Adipocyte (in vitro differentiated cells): ENCODE data around the gene MPRIP.

Experiments used
- DNase-seq: peaks from one replicate; pipeline ENCODE4 v3.0.0-alpha.2; 2015; ENCODE audit warnings: low read depth
- H3K27me3 ChIP-seq: replicated peaks from 2 replicates; pipeline ENCODE4 v1.7.0; 2013; ENCODE audit warnings: mild to moderate bottlenecking, low read length, moderate library complexity; ENCODE audit not compliant: control insufficient read depth, insufficient read depth
- H3K36me3 ChIP-seq: 2 replicates; pipeline ENCODE4 v1.7.0; 2013; ENCODE audit warnings: low read length, mild to moderate bottlenecking, moderate library complexity; ENCODE audit not compliant: control insufficient read depth, insufficient read depth, severe bottlenecking
- H3K4me1 ChIP-seq: 2 replicates; pipeline ENCODE4 v1.7.0; 2013; ENCODE audit warnings: mild to moderate bottlenecking, low read length, moderate library complexity; ENCODE audit not compliant: control insufficient read depth, insufficient read depth
- H3K4me3 ChIP-seq: 2 replicates; pipeline ENCODE4 v1.7.0; 2013; ENCODE audit warnings: mild to moderate bottlenecking, low read length, moderate library complexity
- H3K9ac ChIP-seq: 2 replicates; pipeline ENCODE4 v1.7.0; 2013; ENCODE audit warnings: mild to moderate bottlenecking, low read length, moderate library complexity
- H3K9me3 ChIP-seq: 2 replicates; pipeline ENCODE4 v1.7.0; 2013; ENCODE audit warnings: mild to moderate bottlenecking, low read length, moderate library complexity; ENCODE audit not compliant: control insufficient read depth

MPRIP gene

DNA sequence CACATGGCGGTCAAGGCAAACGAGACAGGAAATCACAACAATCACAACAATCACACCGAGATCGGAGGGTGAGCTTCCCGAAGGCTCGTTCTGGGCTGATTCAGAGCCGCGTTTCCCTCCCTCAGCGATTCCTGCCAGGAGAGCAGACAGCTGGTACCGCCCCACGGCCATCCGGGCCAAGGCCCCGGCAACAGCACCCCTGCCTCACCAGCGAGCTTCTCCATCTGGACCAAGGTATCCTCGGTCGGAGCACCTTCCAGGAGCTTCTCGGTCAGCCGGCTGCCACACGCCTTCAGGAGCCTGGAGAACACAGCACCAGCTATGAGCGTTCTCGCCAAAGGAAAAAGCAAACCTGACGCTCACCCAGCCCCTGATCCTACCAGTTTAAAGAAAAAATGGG lies 179.1 kb downstream of the MPRIP start:
- Histone ChIP-seq H3K27me3 (no peaks in the 10 kb centered on the region), H3K4me3 (no peak overlapping the region), H3K9ac (no peak overlapping the region), H3K36me3 (peaks cover 95% of the 10 kb centered on the region), H3K9me3 (no peaks in the 10 kb centered on the region), H3K4me1 (no peaks in the 10 kb centered on the region)
- DNase-seq: no peak

DNA sequence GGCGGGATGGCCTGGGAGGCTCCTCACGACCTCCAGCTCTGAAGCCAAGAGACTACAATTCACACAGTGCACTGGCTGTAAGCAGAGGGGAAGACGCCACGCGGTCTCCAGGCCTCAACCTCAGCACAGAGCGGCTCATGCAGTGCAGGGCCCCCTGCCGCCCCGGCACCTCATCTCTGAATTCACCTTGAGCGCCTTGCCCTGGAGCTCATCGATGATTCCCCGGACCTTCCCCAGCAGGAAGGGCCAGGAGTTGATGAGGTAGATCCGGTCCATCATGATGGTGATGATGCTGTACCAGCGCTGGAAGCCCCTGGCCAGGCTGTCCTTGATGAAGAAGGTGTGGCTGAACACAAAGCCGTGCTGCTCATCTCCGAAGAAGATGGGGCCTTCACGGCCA lies 181.5 kb downstream of the MPRIP start:
- Histone ChIP-seq H3K9me3 (no peaks in the 10 kb centered on the region), H3K36me3 (peaks cover 95% of the 10 kb centered on the region), H3K4me3 (no peak overlapping the region), H3K4me1 (peaks cover 6% of the 10 kb centered on the region), H3K27me3 (no peaks in the 10 kb centered on the region), H3K9ac (no peak overlapping the region)
- DNase-seq: no peak

DNA sequence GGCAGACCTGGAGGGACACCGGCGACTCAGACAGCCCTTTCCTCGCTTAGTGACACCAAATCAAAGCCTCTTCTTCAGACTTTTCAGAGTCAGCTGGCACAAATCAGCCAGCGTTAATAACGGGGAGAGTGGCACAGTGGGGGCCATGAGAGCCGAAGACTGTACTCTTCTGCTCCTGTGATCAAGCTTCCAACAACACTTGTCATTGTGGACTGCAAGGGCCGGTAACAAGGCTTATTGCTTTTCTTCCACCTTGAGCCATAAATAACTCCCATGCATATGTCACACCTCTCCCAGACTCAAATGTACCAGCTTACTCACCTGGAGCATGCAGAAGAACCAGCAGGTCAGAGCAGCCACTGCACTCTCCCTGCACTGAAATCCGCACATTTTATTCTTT lies 181.9 kb downstream of the MPRIP start:
- Histone ChIP-seq H3K9me3 (no peaks in the 10 kb centered on the region), H3K27me3 (no peaks in the 10 kb centered on the region), H3K4me1 (peaks cover 10% of the 10 kb centered on the region), H3K9ac (no peak overlapping the region), H3K4me3 (no peak overlapping the region), H3K36me3 (peaks cover 95% of the 10 kb centered on the region)
- no peak for DNase-seq

DNA sequence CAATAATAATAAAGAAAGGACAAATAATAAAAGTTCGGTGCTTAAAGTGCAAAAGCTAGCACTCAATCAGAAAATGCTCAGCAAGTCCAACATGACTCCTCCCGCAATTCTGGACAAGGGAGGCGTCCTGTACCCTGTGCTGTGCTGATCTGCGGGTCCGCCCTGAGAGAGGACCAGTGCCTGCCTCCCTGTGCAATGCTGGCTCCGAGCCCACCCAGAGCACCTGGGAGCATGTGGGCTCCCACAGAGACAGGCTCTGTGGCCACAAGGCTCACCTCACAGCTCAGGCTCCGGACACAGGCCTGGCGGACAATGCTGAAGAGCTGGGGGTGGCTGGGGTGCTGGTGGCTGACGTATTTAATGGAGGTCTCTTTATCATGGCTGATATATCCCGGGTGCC lies 183.6 kb downstream of the MPRIP start:
- no peak for DNase-seq
- H3K4me1 ChIP-seq: peaks cover 11% of the 10 kb centered on the region
- H3K9me3 ChIP-seq: no peaks in the 10 kb centered on the region
- no peaks in the 10 kb centered on the region for H3K27me3 ChIP-seq
- H3K36me3 ChIP-seq: peaks cover 99% of the 10 kb centered on the region
- H3K9ac ChIP-seq: no peak overlapping the region
- H3K4me3 ChIP-seq: no peak overlapping the region

DNA sequence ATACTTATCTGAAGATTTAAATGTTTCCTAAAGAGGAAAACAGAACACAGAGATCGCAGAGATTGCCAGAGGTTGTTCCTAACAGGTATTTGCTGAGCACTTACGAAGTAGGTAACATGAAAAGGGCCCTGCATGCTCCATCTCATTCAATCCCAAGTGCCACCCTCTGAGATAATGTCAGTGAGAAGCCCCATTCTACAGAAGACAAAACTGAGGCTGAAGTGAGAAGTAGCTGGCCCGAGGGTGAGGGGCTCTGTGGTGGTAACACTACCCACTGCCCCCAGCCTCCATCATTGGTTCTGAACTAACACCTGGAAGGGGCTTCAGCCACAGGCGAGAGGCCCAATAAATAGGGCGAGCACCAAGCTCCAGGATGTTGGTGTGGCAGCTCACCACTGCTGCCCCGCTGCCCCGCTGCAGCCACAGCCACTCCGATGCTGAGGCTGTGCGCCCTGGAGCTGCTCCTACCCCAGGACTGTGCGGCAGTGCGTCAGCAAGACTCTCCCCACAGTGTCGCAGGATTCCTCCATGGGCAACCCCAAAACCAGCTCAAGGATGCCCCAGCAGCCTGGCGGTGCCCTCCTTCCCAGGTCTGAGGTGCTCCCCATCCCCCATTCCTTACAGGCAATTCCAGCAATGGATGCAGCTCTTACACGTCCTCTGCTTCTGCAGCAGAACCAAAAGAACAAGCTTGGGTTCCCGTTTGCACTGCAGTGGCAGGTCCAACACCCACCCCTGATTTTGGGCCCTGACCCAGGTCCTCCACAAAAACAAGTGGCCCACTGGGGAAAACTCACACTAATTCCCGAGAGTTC lies 184.4 kb downstream of the MPRIP start:
- Histone ChIP-seq H3K4me1 (peaks cover 11% of the 10 kb centered on the region), H3K36me3 (peaks cover 99% of the 10 kb centered on the region), H3K9me3 (no peaks in the 10 kb centered on the region), H3K9ac (no peak overlapping the region), H3K4me3 (no peak overlapping the region), H3K27me3 (no peaks in the 10 kb centered on the region)
- DNase-seq: no peak

DNA sequence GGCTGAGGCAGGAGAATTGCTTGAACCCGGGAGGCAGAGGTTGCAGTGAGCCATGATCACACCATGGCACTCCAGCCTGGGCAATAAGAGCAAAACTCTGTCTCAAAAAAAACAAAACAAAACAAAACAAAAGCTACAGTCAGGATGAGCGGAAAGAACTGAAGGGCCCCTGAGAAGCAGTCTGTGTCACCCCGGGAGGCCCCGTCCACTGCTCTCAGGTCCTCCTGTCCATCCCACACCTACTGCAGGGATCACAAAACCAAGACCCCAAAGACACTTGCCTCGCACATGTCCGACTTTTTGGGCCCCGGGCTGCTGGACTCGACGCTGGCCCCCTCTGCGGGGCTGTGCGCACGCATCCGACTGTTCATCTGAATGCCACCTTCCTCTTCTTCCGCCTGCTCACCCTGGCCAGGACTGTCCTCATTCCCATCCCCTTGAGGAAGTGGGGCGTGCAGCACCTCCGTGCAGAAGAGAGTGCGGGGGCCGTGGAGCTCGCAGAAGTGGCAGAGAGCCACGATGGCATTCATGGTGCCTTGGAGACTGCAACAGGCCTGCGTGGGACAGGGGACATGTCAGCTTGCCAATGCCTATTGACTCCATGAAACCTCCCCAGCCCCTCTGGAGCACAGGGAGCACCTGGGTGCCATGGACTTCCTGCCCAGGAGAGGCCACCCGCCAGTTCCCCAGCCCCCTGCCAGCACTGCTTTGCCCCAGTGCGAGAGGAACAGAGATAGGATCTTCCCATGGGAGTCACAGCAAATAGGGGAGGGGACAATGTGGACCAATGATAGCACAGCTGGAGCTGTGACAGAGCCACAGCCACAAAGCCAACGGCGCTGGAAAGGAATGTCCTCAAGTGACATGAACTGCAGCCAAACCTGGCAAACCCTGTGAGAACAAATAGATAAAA lies 185.6 kb downstream of the MPRIP start:
- Histone ChIP-seq H3K36me3 (peaks cover 100% of the 10 kb centered on the region), H3K4me1 (peaks cover 11% of the 10 kb centered on the region), H3K9me3 (no peaks in the 10 kb centered on the region), H3K27me3 (no peaks in the 10 kb centered on the region), H3K9ac (no peak overlapping the region), H3K4me3 (no peak overlapping the region)
- DNase-seq: no peak

DNA sequence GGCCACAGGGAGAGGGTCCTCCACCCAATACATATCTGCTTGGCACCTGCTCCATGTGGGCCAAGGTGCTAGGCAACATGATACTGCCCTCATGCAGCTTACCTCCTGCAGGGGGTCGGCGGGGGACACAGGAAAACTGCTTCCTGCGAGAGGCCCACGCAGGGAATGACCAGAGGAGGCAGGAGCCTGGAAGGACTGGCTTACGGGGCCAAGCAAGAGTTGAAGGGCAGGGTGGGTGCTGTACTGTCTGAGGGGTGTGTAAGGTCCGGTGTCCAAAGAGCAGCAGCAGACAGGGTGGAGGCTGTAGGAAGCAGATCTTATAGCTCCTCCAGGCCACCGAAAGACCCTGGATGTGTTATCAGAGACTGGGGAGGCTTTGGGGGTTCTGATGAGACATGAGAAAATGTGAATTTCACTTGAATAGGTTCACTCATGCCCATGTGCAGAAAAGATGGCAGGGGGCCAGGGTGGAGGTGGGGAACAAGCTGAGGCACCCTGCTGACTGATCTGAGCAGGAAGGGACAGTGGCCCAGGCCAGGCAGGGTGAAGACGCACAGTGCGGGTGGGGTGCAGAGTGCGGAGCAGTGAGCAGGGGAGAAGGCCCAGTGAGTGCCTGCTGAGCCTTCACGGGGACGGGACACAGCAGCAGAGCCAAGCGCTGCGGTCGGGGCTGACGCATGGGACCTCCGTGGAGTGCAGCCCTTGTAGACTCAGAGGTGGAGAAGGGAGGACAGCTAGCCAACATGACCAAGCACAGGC lies 186.4 kb downstream of the MPRIP start:
- Histone ChIP-seq H3K9me3 (no peaks in the 10 kb centered on the region), H3K9ac (no peak overlapping the region), H3K27me3 (no peaks in the 10 kb centered on the region), H3K4me3 (no peak overlapping the region), H3K4me1 (peaks cover 11% of the 10 kb centered on the region), H3K36me3 (peaks cover 92% of the 10 kb centered on the region)
- DNase-seq: no peak

DNA sequence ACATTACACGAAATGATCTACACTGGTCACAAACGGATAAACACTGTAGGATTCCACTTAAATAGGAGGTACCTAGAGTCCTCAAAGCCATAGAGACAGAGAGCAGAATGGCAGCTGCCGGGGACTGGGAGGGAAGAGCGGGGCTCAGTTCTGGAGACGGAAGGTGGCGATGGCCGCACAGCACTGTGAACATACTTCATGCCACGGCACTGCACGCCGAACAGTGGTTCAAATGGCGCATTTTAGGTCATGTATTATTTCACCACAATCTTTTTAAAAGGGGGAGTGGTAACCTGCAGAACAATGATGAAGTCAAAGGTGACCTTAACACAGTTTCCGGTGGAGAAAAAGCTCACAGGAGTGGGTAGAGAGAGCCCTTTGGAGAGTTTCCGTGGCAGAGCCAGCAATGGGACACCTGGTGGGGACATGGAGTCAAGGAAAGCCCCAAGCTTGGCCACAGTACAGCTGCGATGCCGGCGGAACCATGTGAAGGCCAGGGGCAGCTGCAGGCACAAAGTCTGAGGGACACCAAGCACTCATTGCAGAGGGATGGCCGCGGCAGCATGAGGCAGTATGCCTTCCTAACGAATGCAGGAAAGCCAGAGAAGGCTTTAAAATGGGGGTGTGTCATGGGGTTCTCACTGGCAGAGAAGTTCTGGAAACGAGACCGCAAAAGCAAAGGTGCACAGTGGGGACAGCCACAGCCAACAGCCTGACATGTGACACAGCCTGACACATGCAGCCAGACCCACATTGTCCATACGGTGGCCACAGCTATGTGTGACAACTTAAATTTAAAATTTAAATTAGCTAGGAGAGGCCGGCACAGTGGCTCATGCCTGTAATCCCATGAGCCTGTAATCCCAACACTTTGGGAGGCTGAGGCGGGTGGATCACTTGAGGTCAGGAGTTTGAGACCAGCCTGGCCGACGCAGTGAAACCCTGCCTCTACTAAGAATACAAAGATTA lies 187.4 kb downstream of the MPRIP start:
- no peak overlapping the region for H3K4me3 ChIP-seq
- no peak overlapping the region for H3K9ac ChIP-seq
- no peaks in the 10 kb centered on the region for H3K9me3 ChIP-seq
- H3K36me3 ChIP-seq: peaks cover 82% of the 10 kb centered on the region
- no peak for DNase-seq
- H3K27me3 ChIP-seq: no peaks in the 10 kb centered on the region
- peaks cover 15% of the 10 kb centered on the region for H3K4me1 ChIP-seq

DNA sequence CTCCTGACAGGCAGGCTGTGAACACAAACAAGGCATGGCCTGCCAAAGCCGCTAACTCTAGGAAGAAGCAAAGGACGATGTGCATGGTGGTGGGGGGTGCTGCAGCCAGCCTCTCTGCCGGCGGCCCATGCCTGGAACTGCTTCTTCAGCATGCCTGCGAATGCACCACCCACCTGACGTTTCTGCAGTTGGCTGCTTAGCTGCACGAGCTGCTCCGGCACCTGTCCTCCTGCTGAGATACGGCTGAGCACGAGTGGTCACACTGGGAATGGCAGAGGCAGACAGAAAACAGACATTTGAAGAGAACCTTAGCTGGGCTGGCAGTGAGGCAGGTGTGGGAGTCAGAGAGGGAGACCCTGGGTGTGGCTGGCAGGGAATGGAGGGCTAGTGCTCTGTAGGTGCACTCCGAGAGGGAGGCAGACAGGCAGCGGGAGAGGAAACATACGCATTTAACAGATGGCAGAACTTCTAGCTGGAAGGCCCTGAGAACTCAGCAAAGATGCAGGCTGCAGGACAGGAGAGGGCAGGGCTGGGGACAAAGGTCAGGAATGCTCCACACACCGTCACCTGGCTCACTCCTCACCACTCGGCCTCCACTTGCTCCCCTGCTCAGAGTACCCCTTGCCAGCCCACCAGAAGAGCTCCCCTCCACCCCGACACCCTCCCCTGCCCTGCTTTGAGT lies 189.5 kb downstream of the MPRIP start:
- Histone ChIP-seq H3K9me3 (no peaks in the 10 kb centered on the region), H3K36me3 (peaks cover 62% of the 10 kb centered on the region), H3K4me3 (no peak overlapping the region), H3K4me1 (peaks cover 28% of the 10 kb centered on the region), H3K27me3 (no peaks in the 10 kb centered on the region), H3K9ac (no peak overlapping the region)
- no peak for DNase-seq

DNA sequence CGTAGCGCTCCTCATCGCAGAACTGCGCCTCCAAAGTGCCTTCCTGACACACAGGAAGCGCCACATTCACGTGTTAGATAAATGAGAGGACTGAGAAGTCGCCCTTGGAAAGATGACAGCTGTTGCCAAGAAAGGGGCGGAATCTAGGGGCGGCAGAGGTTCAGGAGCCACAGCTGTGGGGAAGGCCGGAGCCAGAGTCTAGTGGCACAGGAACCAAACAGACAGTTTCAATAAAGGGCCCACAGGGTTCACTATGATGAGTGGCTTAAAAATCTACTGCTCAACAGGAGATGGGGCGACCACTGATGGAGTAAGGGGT lies 190.0 kb downstream of the MPRIP start:
- Histone ChIP-seq H3K9ac (no peak overlapping the region), H3K4me1 (peaks cover 28% of the 10 kb centered on the region), H3K36me3 (peaks cover 57% of the 10 kb centered on the region), H3K4me3 (no peak overlapping the region), H3K27me3 (no peaks in the 10 kb centered on the region), H3K9me3 (no peaks in the 10 kb centered on the region)
- DNase-seq: no peak
